CD4-positive, alpha-beta T cell treated with Interleukin-17A for 1 hour (primary cell): ENCODE measurements around the gene FER.
"Not testable (repeated sequence)": the region's sequence is repeated elsewhere in the genome, so short reads cannot be mapped to it uniquely, and the experiment has no call there.

Source experiments
- DNase-seq: peaks from one replicate; pipeline ENCODE4 v3.0.0-alpha.2; 2020

FER gene

GRCh38 chr5:108983461-108984092 lies 235.9 kb downstream of the FER start:
- DNase-seq: no peak

GRCh38 chr5:108989761-108990392 lies 242.2 kb downstream of the FER start:
- no peak for DNase-seq

GRCh38 chr5:108992396-108993085 lies 244.8 kb downstream of the FER start:
- DNase-seq: not testable (repeated sequence)

- not testable (repeated sequence) for DNase-seq
Measured at GRCh38 chr5:108993440-108993839, 245.7 kb downstream of the FER start.

DNA sequence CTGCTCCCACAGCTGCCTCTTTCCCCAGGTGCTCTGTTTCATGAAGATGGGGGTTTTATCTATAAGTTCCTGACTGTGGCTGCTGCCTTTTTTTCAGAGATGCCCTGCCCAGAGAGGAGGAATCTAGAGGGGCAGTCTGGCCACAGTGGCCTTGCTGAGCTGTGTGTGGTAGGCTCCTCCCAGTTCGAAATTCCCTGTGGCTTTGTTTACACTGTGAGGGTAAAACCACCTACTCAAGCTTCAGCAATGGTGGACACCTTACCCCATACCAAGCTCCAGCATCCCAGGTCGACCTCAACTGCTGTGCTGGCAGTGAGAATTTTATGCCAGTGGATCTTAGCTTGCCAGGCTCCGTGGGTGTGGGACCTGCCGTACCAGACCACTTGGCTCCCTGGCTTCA lies 250.0 kb downstream of the FER start:
- no peak for DNase-seq

DNA sequence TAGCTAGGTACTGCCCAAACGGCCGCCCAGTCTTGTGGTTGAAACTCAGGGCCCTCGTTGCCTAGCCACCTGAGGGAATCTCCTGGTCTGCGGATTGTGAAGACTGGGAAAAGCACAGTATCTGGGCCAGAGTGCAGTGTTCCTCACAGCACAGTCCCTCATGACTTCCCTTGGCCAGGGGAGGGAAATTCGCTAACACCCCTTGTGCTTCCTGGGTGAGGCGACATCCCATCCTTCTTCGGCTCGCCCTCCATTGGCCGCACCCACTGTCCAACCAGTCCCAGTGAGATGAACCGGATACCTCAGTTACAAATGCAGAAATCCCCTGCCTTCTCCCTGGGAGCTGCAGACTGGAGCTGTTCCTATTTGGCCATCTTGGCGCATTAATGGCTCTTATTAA lies 250.5 kb downstream of the FER start:
- DNase-seq: no peak

DNA sequence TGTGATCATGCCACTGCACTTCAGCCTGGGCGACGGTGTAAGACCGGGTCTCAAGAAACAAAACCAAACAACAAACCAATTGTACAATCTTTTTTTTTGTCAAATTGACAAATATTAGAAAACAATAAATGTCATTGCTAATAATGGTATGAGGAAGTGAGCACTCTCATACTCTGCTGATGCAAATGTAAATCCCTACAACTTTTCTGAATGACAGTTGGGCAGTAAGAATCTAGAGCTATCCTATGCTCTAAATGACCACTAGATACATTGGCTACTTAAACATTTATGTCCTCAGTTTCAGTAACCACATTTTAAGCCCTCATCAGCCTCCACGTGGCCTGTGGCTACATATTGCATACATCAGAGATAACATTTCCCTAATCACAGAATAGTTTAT lies 256.2 kb downstream of the FER start:
- DNase-seq: no peak

DNA sequence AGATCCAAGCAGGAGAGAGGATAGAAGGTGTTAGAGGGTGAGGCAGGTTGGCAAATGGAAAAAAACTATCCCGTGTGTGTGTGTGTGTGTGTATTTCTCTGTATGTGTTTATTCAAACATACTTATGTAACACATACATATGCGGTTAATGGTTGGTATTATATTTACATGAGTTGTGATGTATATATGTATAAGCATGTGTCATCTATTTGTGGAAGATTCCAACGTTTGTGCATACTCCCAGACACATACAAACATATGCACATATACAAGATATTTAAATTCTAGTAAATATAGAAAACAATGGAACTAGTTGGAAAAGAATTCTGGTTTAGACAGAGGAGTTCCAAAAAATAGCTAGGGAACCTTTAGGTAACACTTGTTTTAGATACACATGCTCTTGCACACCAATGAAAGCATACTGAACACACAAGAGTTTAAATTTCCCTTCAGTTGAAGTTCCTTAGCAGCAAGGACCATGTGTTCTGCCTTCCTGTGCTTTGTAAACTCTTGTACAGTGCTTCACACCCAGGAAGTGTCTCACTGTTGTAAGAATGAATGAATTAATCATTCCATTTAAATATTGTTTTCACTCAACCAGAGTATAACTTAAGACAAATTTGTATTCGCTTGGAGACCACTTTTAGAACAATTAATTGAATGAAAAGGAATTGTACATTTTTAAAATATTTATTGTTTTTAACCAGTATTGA lies 257.8 kb downstream of the FER start:
- no peak for DNase-seq

GRCh38 chr5:109006129-109006528 lies 258.4 kb downstream of the FER start:
- DNase-seq: no peak

GRCh38 chr5:109016300-109016699 lies 268.6 kb downstream of the FER start:
- DNase-seq: peak; percentile 2

DNA sequence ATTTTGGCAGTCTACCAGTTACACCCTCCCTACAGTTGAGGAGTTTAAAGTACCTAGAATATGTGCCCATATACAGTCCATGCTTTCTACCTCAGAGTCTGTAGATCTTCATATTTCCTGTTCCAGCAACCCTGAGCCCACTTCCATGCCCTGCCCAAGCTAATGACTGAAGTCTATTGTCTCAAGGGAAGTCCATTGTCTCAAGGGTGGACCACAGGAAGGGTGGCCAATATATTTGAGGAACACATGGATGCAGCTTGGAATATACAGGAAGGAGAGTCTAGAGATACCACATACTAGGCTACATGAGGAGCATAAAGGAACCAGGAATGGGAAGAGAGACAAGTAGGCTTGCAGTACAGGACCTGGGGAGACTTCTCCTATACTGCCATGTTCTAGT lies 274.4 kb downstream of the FER start:
- no peak for DNase-seq

DNA sequence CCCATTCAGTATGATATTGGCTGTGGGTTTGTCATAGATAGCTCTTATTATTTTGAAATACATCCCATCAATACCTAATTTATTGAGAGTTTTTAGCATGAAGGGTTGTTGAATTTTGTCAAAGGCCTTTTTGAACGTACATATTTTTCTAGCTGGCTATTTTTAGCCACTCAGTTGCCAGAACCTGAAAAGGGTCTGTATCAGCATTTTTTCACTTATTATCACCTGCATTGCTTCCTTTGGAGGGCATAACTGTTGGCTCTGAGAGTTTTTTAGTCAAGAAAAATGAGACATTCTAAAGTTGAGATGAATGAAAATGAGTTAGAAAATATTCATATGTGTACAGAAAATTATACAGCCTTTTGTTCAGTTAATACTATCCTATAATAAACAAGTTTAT lies 278.0 kb downstream of the FER start:
- DNase-seq: not testable (repeated sequence)

DNA sequence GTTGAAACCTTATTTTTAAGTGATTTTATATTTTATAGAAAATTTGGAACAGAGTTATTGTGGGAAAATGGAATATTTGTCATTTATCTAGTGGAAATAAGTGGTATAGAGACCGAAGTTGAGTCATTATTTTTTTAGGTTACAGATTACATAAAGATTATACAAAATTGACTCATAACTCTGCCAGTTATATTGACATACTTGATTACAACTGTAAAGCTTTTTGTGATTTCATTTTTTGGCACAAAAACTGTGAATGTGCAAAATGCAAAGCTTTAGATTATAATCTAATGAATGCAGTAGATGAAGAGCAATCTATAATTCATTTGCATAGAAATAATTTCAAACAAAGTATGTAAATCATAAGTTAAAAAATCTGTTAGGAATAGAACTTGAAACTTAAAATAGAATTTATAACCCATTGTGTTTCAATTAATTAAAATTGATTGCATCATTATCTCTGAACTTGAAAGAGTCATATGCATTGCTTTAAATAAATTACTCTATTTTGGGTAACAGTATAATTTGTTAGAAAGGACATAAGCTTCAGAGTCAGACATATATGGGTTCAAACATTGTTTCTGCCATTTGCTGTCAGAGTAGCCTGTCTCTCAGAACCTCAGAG lies 280.4 kb downstream of the FER start:
- DNase-seq: no peak

DNA sequence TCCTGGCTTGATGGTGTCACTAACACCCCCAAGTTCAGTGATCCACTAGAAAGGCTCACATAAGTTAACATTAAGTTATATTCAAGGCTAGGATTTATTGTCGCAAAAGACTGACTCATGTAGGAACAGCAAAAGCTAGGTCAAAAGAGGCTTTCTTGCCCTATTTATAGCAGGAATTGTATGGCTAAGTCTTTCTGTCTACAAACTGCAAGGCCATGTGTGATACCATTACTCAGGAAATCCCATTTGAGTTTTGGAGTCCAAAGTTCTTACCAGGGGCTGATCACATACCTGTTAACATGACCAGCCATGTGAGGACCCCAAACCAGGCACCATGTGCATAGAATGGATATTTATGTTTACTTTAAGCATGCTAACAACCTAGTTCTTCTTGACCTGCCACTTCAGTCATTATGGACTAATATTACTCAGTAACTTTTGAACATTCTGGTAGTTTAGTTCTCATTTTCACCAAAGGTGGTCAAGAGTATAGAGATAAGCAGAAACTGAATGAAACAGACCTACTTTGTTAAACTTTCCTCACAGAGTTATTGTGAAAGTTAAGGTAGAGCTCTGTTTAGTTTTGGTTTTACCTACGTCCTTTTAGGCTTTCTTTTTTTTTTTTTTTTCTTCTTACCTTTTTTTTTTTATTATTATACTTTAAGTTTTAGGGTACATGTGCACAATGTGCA lies 281.1 kb downstream of the FER start:
- DNase-seq: no peak

DNA sequence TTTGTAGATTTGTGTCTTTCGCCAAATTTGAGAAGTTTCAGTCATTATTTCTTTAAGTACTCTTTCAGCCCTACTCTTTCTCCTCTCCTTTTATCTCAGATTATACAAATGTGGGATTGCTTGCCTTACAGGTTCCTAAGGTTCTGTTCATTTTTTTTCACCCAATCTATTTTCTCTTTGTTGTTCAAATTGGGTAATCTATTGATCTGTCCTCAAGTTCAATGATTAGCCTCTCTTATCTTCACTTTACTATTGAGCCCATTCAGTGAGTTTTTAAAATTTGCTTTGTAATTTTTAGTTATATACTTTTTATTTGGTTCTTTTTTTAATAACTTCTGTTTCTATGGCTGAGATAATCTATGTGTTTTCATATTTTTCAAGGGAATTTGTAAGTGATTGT lies 282.1 kb downstream of the FER start:
- no peak for DNase-seq

GRCh38 chr5:109030360-109031143 lies 282.9 kb downstream of the FER start:
- DNase-seq: no peak

GRCh38 chr5:109034306-109034705 lies 286.6 kb downstream of the FER start:
- no peak for DNase-seq

DNA sequence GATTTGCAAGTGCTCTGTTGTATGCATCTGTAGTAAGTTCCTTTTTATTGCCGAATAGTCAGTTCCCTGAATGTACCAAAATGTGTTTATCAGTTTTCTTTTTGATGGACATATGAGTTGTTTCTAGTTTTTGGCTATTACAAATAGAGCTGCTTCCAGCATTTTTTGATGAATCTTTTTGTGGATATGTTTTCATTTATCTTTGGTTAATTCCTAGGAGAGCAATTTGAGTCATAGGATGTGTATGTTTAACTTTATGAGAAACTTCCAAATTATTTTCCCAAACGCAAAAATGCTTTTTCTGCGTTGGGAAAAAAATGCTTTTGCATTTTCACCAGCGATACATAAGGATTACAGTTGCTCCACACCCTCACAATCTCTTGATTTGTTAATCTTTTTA lies 287.7 kb downstream of the FER start:
- DNase-seq: no peak

GRCh38 chr5:109038209-109038840 lies 290.6 kb downstream of the FER start:
- DNase-seq: no peak

GRCh38 chr5:109041317-109041716 lies 293.6 kb downstream of the FER start:
- DNase-seq: no peak

DNA sequence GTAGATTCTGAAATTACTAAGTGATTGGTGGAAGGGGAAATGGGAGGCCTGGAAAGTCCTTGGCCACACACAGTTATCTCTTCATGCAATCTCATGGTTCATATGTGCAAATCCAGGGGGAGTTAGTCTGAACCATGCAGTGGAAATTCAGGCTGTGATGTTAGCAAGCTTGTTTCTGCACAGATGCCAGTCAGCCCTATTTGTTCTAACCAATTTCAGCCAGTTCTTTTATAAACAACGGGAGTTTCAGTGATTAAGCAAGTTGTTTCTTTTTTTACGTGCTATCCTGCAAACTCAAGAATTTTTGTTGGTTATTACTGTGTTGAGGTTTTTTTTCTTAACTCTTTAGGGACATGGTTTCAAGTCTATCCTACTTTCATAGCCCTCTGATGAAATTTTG lies 298.0 kb downstream of the FER start:
- DNase-seq: no peak
